Measurements from ENCODE around the gene RAB11FIP3. TPM values are rescaled to one million over a fixed set of nuclear protein-coding genes. Genes with fewer than 3 reads are reported as not detected.

Gene RAB11FIP3
- total and polyA plus RNA-seq, 2 of the 13 experiments (the other 11 are each of a cell fraction or from before 2014, with no cell fraction given): 34.3 to 57.6 TPM

- TF ChIP-seq, protein P1, sequence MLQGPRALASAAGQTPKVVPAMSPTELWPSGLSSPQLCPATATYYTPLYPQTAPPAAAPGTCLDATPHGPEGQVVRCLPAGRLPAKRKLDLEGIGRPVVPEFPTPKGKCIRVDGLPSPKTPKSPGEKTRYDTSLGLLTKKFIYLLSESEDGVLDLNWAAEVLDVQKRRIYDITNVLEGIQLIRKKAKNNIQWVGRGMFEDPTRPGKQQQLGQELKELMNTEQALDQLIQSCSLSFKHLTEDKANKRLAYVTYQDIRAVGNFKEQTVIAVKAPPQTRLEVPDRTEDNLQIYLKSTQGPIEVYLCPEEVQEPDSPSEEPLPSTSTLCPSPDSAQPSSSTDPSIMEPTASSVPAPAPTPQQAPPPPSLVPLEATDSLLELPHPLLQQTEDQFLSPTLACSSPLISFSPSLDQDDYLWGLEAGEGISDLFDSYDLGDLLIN (CRISPR knock-in tag; IDR thresholded peaks at IDR 0.05; ENCODE audit: borderline replicate concordance): no peak
- no peak for TF ChIP-seq ZSCAN25 (CRISPR knock-in tag; IDR thresholded peaks at IDR 0.05)
- TF ChIP-seq ATF5 (CRISPR knock-in tag; IDR thresholded peaks at IDR 0.05; ENCODE audit: low read depth): no peak
- no peak for TF ChIP-seq IKZF4 (CRISPR knock-in tag; IDR thresholded peaks at IDR 0.05; ENCODE audit: borderline replicate concordance, low read depth, not compliant biosample characterization)
- TF ChIP-seq ERF (CRISPR knock-in tag; IDR thresholded peaks at IDR 0.05): peak; percentile 65
- TF ChIP-seq ZNF713 (CRISPR knock-in tag; IDR thresholded peaks at IDR 0.05): no peak; the same call in 1 of the 2 replicates
- peak; percentile 39 for TF ChIP-seq ZNF547 (CRISPR knock-in tag; IDR thresholded peaks at IDR 0.05)
- peak; percentile 25; the same call in 1 of the 2 replicates for TF ChIP-seq IRF2 (CRISPR knock-in tag; IDR thresholded peaks at IDR 0.05)
- TF ChIP-seq ARNTL (CRISPR knock-in tag; IDR thresholded peaks at IDR 0.05): peak; percentile 63; the same call in 1 of the 2 replicates
- TF ChIP-seq, protein P2, sequence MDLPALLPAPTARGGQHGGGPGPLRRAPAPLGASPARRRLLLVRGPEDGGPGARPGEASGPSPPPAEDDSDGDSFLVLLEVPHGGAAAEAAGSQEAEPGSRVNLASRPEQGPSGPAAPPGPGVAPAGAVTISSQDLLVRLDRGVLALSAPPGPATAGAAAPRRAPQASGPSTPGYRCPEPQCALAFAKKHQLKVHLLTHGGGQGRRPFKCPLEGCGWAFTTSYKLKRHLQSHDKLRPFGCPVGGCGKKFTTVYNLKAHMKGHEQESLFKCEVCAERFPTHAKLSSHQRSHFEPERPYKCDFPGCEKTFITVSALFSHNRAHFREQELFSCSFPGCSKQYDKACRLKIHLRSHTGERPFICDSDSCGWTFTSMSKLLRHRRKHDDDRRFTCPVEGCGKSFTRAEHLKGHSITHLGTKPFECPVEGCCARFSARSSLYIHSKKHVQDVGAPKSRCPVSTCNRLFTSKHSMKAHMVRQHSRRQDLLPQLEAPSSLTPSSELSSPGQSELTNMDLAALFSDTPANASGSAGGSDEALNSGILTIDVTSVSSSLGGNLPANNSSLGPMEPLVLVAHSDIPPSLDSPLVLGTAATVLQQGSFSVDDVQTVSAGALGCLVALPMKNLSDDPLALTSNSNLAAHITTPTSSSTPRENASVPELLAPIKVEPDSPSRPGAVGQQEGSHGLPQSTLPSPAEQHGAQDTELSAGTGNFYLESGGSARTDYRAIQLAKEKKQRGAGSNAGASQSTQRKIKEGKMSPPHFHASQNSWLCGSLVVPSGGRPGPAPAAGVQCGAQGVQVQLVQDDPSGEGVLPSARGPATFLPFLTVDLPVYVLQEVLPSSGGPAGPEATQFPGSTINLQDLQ (CRISPR knock-in tag; IDR thresholded peaks at IDR 0.05): peak; percentile 80; the same call in 1 of the 2 replicates
- peak; percentile 48 for TF ChIP-seq KDM2A (CRISPR knock-in tag; IDR thresholded peaks at IDR 0.05; ENCODE audit: borderline replicate concordance, low read depth)
- peak; percentile 80; the same call in 1 of the 2 replicates for TF ChIP-seq MYPOP (CRISPR knock-in tag; IDR thresholded peaks at IDR 0.05)
- TF ChIP-seq ZNF7 (CRISPR knock-in tag; IDR thresholded peaks at IDR 0.05): no peak
- 0 out of 2 replicates have a peak, but pooled peaks have one; percentile 60 for TF ChIP-seq ZNF33B (CRISPR knock-in tag; IDR thresholded peaks at IDR 0.05)
- peak; percentile 53 for TF ChIP-seq CBX1 (IDR thresholded peaks at IDR 0.05; ENCODE audit: low read depth)
- TF ChIP-seq U2AF1 (optimal IDR thresholded peaks at IDR 0.05; ENCODE audit: low read depth, low read length): no peak
- peak; percentile 90 for TF ChIP-seq ARID4A (CRISPR knock-in tag; IDR thresholded peaks at IDR 0.05; ENCODE audit: borderline replicate concordance)
- 0 out of 2 replicates have a peak, but pooled peaks have one; percentile 31 for TF ChIP-seq KLF11 (CRISPR knock-in tag; IDR thresholded peaks at IDR 0.05)
- no peak for TF ChIP-seq DDIT3 (CRISPR knock-in tag; IDR thresholded peaks at IDR 0.05)
These were observed at the start of gene RAB11FIP3 (continued) for GRCh38 chr16:425082-425718.
